ENCODE measurements around the gene CD74. TPM values are rescaled to one million over a fixed set of nuclear protein-coding genes. Genes with fewer than 3 reads are reported as not detected.
A peak's percentile ranks its signal among the peaks of the same experiment; 100 is the strongest.

The CD74 gene
- total and polyA plus RNA-seq, 4 donors, result 59.3 to 175 (median 103) TPM

DNA sequence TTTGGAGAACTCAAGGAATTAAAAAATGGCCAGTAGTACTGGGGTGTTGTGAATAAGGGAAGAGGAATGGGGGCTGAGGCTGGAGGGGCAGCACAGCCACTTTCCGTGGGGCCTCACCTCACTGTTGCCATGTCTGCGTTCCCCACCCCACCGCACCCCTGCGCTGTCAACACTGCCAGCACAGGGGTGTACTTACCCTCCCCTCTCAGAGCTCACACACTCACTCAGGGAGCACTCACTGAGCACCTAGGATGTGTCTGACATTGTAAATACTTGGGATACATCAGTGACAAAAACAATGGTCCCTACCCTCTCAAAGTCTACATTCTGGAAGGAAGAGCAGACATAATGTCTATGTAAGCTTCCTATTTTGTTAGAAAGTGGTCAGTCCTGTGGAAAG, 40.2 kb upstream of the CD74 start:
- WGBS (ENCODE audit: insufficient coverage), result 71% methylated on average over 1 of the region's 4 CpGs

DNA sequence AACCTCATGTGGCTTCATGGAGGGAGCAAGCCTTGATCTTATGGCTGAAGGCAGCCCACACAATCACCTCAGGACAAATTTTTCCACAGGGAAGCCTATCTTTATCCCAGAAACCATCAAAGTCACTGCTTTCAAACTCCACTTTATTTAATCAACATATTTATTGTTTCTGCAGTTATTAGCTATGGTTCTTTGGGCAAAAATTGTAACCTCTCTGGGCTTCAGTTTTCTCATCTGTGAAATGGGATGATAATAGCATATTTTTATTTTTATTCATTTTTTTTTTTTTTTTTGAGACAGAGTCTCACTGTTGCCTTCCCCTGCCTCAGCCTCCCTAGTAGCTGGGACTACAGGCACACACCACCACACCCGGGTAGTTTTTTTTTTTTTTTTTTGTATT, 38.9 kb upstream of the CD74 start:
- no peak overlapping the region for H3K27ac ChIP-seq (ENCODE audit: low read depth, low read length)
- peaks cover 9% of the 10 kb centered on the region for H3K4me1 ChIP-seq (ENCODE audit: control insufficient read depth, insufficient read depth, low read length)
- H3K36me3 ChIP-seq (ENCODE audit: control insufficient read depth, insufficient read depth, low read length), result peaks cover 9% of the 10 kb centered on the region
- no CpG with 5 or more reads among the region's 1 CpG for WGBS (ENCODE audit: insufficient coverage)
- no peaks in the 10 kb centered on the region for H3K27me3 ChIP-seq (ENCODE audit: control insufficient read depth, insufficient read depth, low read length)
- no peak for DNase-seq (ENCODE audit: low read depth in 4 of 6, low spot score in 6 of 6)
- no peaks in the 10 kb centered on the region for H3K9me3 ChIP-seq (ENCODE audit: control insufficient read depth, insufficient read depth, low read length)
- no peak overlapping the region for H3K4me3 ChIP-seq (ENCODE audit: low read depth, low read length)

More for the DNA sequence above, 40.2 kb upstream of the CD74 start:
- no peaks in the 10 kb centered on the region for H3K36me3 ChIP-seq (ENCODE audit: control insufficient read depth, insufficient read depth, low read length)
- H3K4me3 ChIP-seq (ENCODE audit: low read depth, low read length), result no peak overlapping the region
- H3K9me3 ChIP-seq (ENCODE audit: control insufficient read depth, insufficient read depth, low read length), result no peaks in the 10 kb centered on the region
- H3K27me3 ChIP-seq (ENCODE audit: control insufficient read depth, insufficient read depth, low read length), result no peaks in the 10 kb centered on the region
- H3K27ac ChIP-seq (ENCODE audit: low read depth, low read length), result no peak overlapping the region
- no peak for DNase-seq (ENCODE audit: low read depth in 4 of 6, low spot score in 6 of 6)
- peaks cover 9% of the 10 kb centered on the region for H3K4me1 ChIP-seq (ENCODE audit: control insufficient read depth, insufficient read depth, low read length)

DNA sequence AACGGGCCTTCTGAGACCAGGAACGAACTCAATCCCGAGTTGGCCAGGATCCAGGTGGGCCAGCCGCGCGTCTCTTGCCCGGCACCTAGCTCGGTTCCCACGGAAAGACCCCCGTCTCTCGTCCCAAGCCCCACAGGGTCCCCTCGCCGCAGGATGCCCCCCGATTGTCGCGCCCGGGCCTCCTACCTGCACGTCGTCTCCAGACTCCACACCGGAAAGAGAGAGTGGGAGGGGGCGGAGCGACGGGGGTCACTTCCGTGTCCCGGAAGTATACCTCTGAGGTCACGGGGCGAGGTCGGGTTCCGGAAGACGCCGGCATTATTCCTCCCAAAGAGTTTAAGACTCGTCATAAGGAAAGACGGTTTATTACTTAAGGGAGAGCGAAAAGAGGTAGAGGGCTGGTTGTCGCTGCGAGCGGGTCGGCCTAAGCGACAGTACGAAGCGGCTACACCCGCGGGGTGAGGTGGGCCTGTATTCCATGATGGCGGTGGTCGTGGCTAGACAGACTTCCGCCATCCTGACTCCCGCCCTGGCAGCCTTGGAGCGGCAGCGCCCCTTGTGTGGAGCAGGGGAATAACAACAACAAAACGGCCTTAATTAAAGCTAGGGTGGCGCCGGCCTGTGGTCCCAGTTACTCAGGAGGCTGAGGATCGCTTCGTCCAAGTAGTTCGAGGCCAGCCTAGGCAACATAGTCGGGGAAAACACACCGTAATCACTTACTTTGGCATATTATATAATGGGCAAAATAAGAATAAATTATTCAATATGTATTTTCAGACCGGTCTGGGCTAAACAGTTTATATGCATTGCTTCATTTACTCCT, 37.0 kb upstream of the CD74 start, which contains the start of gene RPS14:
Gene RPS14, minus strand, starts transcription at position 223 of the 823 bp plus-strand sequence. CDS start 2,006 bp downstream, outside the sequence.
- Histone ChIP-seq H3K36me3 (ENCODE audit: control insufficient read depth, insufficient read depth, low read length) (peaks cover 28% of the 10 kb centered on the region), H3K4me1 (ENCODE audit: control insufficient read depth, insufficient read depth, low read length) (peaks cover 9% of the 10 kb centered on the region), H3K27me3 (ENCODE audit: control insufficient read depth, insufficient read depth, low read length) (no peaks in the 10 kb centered on the region), H3K4me3 (ENCODE audit: low read depth, low read length) (peak within 1 kb of the TSS; percentile 98), H3K9me3 (ENCODE audit: control insufficient read depth, insufficient read depth, low read length) (no peaks in the 10 kb centered on the region), H3K27ac (ENCODE audit: low read depth, low read length) (peak within 1 kb of the TSS; percentile 98)
- DNase-seq (ENCODE audit: low read depth in 4 of 6, low spot score in 6 of 6), result peak; percentile 90 to 99 (median 96)
- under 1% methylated on average over 50 of the region's 58 CpGs for WGBS (ENCODE audit: insufficient coverage)

DNA sequence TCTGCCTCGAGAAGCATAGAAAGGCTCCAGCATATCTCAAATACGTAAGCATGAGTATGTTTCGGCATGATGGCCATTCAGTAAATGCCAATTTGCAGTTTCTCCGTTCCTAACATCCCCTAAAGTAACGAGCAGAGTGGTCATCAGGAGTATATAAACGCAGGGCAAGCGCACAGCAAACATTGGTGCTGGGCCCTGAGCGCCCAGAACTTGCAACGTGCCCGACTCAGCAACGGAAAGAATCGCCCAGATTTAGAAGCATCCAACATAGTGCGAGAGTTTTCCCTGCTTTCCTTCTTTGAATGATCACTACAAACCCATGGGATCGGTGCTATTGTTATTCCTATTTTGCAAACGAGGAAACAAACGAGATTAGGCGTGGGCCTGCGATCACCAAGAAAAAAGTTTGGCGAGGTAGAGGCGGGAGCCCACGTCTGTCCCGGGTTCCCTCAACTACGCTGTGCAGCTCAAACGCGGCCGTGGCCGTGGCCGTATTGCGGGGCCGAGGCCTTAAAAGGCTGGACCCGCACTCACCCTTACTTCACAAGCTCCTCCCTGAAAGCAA, 36.3 kb upstream of the CD74 start:
- no peaks in the 10 kb centered on the region for H3K27me3 ChIP-seq (ENCODE audit: control insufficient read depth, insufficient read depth, low read length)
- H3K27ac ChIP-seq (ENCODE audit: low read depth, low read length), result peak overlapping the region; percentile 98
- H3K9me3 ChIP-seq (ENCODE audit: control insufficient read depth, insufficient read depth, low read length), result no peaks in the 10 kb centered on the region
- peak overlapping the region; percentile 98 for H3K4me3 ChIP-seq (ENCODE audit: low read depth, low read length)
- peaks cover 35% of the 10 kb centered on the region for H3K36me3 ChIP-seq (ENCODE audit: control insufficient read depth, insufficient read depth, low read length)
- H3K4me1 ChIP-seq (ENCODE audit: control insufficient read depth, insufficient read depth, low read length), result peaks cover 9% of the 10 kb centered on the region
- WGBS (ENCODE audit: insufficient coverage), result 0% methylated on average over 31 of the region's 31 CpGs
- no peak for DNase-seq (ENCODE audit: low read depth in 4 of 6, low spot score in 6 of 6)

DNA sequence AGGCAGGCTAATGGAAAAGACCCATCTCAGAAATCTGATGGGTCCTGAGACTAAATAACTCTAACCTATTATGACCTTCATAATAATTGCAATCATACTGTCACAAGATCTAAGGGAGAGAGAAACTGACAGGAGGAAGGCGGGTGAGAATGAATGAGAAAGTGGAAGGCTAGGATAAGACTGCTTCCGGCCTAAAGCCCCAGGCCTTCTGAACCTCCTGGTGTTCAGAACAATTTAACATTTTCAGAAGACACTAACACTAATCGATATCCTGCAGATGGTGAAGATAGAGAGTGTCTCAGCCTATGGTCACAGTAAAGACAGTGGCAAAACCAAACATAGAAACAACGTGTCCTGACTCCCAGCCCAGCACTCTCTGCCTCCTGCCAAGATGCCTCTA, 35.6 kb upstream of the CD74 start:
- peaks cover 42% of the 10 kb centered on the region for H3K36me3 ChIP-seq (ENCODE audit: control insufficient read depth, insufficient read depth, low read length)
- H3K4me3 ChIP-seq (ENCODE audit: low read depth, low read length), result peak overlapping the region; percentile 98

DNA sequence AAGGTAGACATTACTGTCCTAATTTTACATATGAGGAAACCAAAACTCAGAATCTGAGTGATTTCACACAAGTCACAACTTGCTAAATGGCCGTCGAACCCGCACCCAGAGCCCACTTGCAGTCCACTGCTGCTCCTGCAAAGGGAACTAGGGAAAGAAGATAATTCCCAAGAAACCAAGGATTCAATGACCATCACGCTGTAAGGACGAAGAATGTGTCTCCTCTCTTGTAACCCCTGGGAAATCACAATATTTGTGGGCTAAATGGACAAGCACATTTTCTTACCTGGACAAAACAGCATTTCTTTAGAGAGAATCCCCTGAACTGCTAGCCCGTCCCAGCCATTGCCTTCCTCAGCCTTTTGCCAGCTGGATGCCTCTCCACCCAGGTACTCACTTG, 34.5 kb upstream of the CD74 start:
- Histone ChIP-seq H3K4me3 (ENCODE audit: low read depth, low read length) (no peak overlapping the region), H3K27me3 (ENCODE audit: control insufficient read depth, insufficient read depth, low read length) (no peaks in the 10 kb centered on the region), H3K27ac (ENCODE audit: low read depth, low read length) (no peak overlapping the region), H3K36me3 (ENCODE audit: control insufficient read depth, insufficient read depth, low read length) (peaks cover 43% of the 10 kb centered on the region), H3K9me3 (ENCODE audit: control insufficient read depth, insufficient read depth, low read length) (no peaks in the 10 kb centered on the region), H3K4me1 (ENCODE audit: control insufficient read depth, insufficient read depth, low read length) (peaks cover 9% of the 10 kb centered on the region)
- WGBS (ENCODE audit: insufficient coverage), result 88% methylated on average over 2 of the region's 6 CpGs
- no peak for DNase-seq (ENCODE audit: low read depth in 4 of 6, low spot score in 6 of 6)

More for the DNA sequence above, 35.6 kb upstream of the CD74 start:
- 71% methylated on average over 1 of the region's 4 CpGs for WGBS (ENCODE audit: insufficient coverage)
- DNase-seq (ENCODE audit: low read depth in 4 of 6, low spot score in 6 of 6), result no peak
- peaks cover 9% of the 10 kb centered on the region for H3K4me1 ChIP-seq (ENCODE audit: control insufficient read depth, insufficient read depth, low read length)
- no peaks in the 10 kb centered on the region for H3K27me3 ChIP-seq (ENCODE audit: control insufficient read depth, insufficient read depth, low read length)
- H3K27ac ChIP-seq (ENCODE audit: low read depth, low read length), result no peak overlapping the region
- no peaks in the 10 kb centered on the region for H3K9me3 ChIP-seq (ENCODE audit: control insufficient read depth, insufficient read depth, low read length)

DNA sequence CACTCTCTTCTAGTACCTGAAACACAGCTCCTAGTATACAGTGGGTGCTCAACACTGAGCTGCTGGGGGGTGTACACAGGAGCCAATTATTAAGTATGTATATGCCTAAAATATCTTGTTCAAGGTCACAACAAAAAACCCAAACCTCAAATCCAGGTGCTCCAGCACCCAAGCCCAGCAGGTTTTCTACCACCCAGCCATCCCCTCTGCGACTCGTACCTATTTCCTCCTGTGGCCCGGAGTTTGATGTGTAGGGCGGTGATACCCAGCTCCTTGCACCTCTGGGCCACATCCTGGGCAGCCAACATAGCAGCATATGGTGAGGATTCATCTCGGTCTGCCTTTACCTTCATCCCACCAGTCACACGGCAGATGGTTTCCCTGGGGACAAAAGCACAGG, 33.9 kb upstream of the CD74 start:
- peaks cover 46% of the 10 kb centered on the region for H3K36me3 ChIP-seq (ENCODE audit: control insufficient read depth, insufficient read depth, low read length)
- DNase-seq (ENCODE audit: low read depth in 4 of 6, low spot score in 6 of 6), result no peak
- 92% methylated on average over 2 of the region's 6 CpGs for WGBS (ENCODE audit: insufficient coverage)
- H3K27ac ChIP-seq (ENCODE audit: low read depth, low read length), result no peak overlapping the region
- H3K9me3 ChIP-seq (ENCODE audit: control insufficient read depth, insufficient read depth, low read length), result no peaks in the 10 kb centered on the region
- H3K4me3 ChIP-seq (ENCODE audit: low read depth, low read length), result no peak overlapping the region
- H3K4me1 ChIP-seq (ENCODE audit: control insufficient read depth, insufficient read depth, low read length), result peaks cover 15% of the 10 kb centered on the region
- H3K27me3 ChIP-seq (ENCODE audit: control insufficient read depth, insufficient read depth, low read length), result no peaks in the 10 kb centered on the region

DNA sequence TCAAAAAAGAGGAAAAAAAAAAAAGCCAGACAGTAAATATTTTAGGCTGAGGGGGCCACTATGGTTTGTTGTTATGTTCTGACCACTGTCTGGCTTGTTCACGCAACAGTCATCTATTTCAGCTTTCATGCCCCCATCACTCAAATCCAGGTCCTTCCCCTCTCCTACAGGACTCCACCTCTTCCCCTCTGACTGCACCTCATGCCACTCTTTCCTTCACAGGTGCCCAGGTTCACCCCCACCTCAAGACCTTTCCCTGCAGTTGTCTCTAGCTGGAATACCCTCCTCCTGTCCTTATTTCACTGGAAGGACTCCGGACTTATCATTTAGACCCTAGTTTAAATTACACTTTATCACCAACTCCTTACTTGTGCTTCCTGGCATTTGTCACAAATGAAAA, 33.4 kb upstream of the CD74 start:
- no peaks in the 10 kb centered on the region for H3K9me3 ChIP-seq (ENCODE audit: control insufficient read depth, insufficient read depth, low read length)
- no peaks in the 10 kb centered on the region for H3K27me3 ChIP-seq (ENCODE audit: control insufficient read depth, insufficient read depth, low read length)
- no peak for DNase-seq (ENCODE audit: low read depth in 4 of 6, low spot score in 6 of 6)
- H3K27ac ChIP-seq (ENCODE audit: low read depth, low read length), result no peak overlapping the region
- H3K4me1 ChIP-seq (ENCODE audit: control insufficient read depth, insufficient read depth, low read length), result peaks cover 20% of the 10 kb centered on the region
- H3K4me3 ChIP-seq (ENCODE audit: low read depth, low read length), result no peak overlapping the region
- H3K36me3 ChIP-seq (ENCODE audit: control insufficient read depth, insufficient read depth, low read length), result peaks cover 51% of the 10 kb centered on the region
- 100% methylated on average over 2 of the region's 2 CpGs for WGBS (ENCODE audit: insufficient coverage)

DNA sequence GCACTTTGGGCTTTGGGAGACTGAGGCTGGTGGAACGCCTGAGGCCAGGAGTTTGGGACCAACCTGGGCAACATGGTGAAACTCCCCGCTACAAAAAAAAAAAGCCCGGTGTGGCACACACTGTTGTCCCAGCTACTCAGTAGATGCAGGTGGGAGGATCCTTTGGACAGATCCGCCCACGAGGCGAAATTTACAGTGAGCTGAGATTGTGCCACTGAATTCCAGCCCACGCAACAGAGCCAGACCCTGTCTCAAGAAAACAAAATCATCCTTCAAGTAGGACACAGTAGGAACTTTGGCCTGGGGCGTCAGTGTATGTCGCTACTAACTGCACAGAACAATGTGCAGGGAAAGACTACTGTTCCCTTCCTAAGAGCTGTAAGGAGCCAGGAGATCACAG, 32.1 kb upstream of the CD74 start:
- no peak for DNase-seq (ENCODE audit: low read depth in 4 of 6, low spot score in 6 of 6)
- WGBS (ENCODE audit: insufficient coverage), result 97% methylated on average over 8 of the region's 9 CpGs
- Histone ChIP-seq H3K9me3 (ENCODE audit: control insufficient read depth, insufficient read depth, low read length) (no peaks in the 10 kb centered on the region), H3K36me3 (ENCODE audit: control insufficient read depth, insufficient read depth, low read length) (peaks cover 51% of the 10 kb centered on the region), H3K4me1 (ENCODE audit: control insufficient read depth, insufficient read depth, low read length) (peaks cover 20% of the 10 kb centered on the region), H3K4me3 (ENCODE audit: low read depth, low read length) (no peak overlapping the region), H3K27me3 (ENCODE audit: control insufficient read depth, insufficient read depth, low read length) (no peaks in the 10 kb centered on the region), H3K27ac (ENCODE audit: low read depth, low read length) (no peak overlapping the region)

Measured in spinal cord (tissue), 10 donors.